ENCODE measurements around the gene RABGAP1L.
"Not testable (repeated sequence)": the region's sequence is repeated elsewhere in the genome, so short reads cannot be mapped to it uniquely, and the experiment has no call there.

The RABGAP1L gene

GRCh38 chr1:174393885-174394284 is 234.6 kb downstream of the RABGAP1L start:
- no peak for DNase-seq

DNA sequence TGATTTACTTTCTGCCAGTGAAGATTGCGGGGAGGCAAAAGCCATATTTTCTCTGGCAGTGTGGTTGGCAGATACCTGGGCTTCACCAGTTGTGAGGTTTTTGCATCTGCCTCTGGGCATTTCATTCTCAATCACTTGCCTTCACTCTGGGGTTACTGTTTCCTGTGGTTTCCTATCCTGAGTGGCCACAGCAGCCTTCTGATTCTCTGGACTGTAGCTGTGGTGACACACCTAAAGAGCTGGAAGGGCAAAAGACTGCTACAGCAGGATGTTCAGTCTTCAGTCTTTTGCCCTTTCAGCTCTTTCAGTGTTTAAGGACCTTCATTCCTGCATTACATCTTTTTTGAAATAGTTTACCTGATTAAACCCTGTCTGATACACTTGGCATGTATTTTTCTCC is 237.9 kb downstream of the RABGAP1L start:
- no peak for DNase-seq

- DNase-seq: no peak
Observed at GRCh38 chr1:174398246-174398645, 238.9 kb downstream of the RABGAP1L start.

- no peak for DNase-seq
Observed at GRCh38 chr1:174399211-174399610, 239.9 kb downstream of the RABGAP1L start.

DNA sequence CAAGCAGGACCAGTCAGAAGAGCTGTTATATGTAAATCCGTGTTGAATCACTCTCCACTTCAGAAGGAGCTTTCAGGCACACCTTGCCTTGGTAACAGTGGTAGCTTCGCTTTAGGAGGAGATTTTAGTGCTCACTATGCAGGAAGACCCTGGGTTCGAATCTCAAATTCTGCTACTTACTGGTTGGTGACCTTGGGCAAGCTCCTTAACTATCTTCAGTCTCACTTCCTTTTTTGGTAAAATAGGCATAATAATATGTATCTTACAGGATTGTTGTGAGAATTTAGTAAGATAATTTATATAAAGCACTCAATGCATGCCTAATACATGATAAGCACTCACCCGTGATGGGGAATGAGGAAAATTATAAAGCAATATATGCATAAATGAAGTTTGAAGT is 241.8 kb downstream of the RABGAP1L start:
- DNase-seq: no peak

DNA sequence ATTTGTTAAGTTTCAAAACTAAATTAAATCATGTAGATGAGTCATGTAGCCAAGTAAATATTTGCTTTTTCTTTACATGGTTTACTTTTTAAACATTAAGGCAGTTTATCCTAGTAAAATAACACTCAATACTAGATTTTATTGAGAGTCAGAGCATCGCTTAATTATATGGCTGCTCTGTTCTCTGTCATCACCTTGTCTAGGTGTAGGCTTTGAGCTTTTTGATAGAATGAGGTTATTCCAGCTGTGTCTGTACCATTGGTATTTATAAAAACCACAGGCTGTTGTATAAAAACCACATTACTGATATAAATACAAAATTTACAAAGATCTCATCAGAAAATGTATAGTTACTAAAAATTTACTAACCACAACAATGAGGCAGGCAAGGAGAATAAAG is 245.9 kb downstream of the RABGAP1L start:
- DNase-seq: no peak

DNA sequence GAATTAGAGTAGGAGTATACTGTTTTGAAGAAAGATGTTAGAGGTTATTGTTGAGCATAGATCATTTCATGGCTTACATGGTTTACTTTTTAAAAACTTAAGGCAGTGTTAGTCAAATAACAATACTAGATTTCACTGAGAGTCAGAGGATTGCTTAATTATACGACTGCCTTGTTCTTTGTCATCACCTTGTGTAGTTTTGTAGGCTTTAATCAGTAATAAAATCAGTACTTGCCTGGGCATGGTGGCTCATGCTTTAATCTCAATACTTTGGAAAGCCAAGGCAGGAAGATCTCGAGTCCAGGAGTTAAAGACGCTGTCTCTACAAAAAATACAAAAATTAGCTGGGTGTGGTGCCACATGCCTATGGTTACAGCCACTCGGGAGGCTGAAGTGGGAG is 247.1 kb downstream of the RABGAP1L start:
- DNase-seq: no peak

DNA sequence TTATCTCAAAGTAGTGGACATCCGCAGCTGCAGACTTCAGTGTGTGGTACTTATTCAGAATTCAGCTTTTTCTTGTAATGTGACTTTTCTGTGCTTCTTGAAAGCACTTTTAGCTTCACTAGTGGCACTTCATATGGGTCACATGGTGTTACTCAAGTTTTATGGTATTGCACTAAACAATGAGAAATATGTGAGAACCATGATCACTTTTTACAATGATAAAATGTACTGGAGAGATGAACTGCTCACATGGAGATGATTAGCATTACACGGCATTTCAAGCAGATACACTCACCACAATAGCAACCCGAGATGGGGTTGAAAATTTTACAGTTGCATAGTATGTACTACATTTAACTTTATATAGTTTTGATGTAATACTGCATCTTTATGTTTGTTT is 248.3 kb downstream of the RABGAP1L start:
- no peak for DNase-seq

GRCh38 chr1:174408146-174408545 is 248.8 kb downstream of the RABGAP1L start:
- DNase-seq: no peak

- not testable (repeated sequence) for DNase-seq
Observed at GRCh38 chr1:174409801-174410200, 250.5 kb downstream of the RABGAP1L start.

- no peak for DNase-seq
Observed at GRCh38 chr1:174413632-174414031, 254.3 kb downstream of the RABGAP1L start.

GRCh38 chr1:174414203-174414602 is 254.9 kb downstream of the RABGAP1L start:
- no peak for DNase-seq

DNA sequence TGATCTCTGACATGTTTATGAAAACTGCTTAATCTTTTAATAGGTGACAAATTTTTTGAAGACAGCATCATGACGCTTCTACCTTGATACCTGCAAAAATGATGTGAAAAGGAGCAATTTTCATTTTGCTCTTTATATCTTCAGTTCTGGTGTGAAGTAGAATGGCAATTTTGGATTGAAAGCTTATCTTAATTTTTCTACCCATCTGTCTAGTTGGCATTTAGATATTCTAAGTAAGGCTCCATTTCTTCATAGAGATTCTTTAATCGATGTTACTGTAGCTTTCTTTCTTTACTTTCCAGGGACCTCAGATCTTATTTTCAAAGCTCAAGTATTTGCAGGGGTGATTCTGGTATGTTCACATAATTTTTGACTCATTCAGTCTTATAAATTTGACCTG is 256.2 kb downstream of the RABGAP1L start:
- no peak for DNase-seq

GRCh38 chr1:174417921-174418320 is 258.6 kb downstream of the RABGAP1L start:
- no peak for DNase-seq

GRCh38 chr1:174425121-174425520 is 265.8 kb downstream of the RABGAP1L start:
- no peak for DNase-seq

DNA sequence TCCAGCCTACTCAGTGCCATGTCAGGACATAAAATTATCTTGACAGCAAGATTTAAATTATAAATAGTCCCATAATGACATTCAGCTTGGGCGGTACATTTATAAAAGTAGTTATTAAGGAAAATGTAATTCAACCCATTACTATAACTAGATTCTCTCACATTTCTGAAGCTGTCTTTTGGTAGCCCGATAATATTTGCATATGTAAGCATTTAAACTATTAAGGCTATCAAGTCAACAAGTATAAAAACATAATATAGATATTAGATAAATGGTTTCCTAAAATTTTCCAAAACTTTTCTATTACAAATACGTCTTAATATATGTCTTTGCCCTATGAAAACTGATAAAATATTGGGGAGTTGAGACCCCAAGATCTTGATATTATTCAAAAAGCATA is 266.8 kb downstream of the RABGAP1L start:
- no peak for DNase-seq

DNA sequence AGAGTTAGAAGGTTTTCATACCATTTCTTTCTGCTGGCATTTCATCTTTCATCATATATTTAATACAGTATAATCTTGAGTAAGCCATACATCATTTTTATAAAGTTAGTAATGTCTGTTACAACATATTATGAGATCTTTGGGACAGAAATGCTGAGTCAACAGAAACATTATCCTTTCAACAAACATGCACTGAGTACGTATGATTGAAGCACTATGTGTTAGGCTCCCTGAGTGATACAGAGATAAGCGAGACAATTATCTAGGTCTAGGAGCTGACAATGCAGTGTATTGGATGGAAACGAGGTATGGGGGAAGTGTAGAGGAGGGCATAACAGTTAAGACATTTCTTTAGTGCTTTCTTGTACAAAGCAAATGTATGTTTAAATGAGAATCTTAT is 268.7 kb downstream of the RABGAP1L start:
- DNase-seq: no peak

GRCh38 chr1:174428739-174429138 is 269.4 kb downstream of the RABGAP1L start:
- DNase-seq: no peak

- no peak for DNase-seq
Observed at GRCh38 chr1:174433451-174433850, 274.1 kb downstream of the RABGAP1L start.

- no peak for DNase-seq
Observed at GRCh38 chr1:174445351-174445750, 286.0 kb downstream of the RABGAP1L start.

DNA sequence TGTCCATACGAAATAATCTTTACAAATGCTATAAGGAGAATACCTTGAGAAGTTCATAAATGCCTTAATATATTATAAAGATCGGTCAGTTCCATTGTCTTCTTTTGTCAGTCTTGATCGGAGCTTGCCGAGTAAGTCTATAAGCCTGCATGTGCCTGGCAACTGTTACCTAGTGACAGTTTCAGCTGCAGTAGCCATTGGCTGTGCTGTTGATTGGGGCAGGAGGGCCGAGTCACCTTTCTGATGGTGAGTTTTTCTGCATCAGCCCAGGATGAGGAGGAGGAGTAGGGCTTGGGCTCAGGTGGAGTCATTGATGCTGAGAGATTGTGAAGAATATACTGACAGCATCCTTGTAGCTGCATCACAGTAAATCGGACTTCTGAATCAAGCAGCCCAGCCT is 286.5 kb downstream of the RABGAP1L start:
- no peak for DNase-seq

DNA sequence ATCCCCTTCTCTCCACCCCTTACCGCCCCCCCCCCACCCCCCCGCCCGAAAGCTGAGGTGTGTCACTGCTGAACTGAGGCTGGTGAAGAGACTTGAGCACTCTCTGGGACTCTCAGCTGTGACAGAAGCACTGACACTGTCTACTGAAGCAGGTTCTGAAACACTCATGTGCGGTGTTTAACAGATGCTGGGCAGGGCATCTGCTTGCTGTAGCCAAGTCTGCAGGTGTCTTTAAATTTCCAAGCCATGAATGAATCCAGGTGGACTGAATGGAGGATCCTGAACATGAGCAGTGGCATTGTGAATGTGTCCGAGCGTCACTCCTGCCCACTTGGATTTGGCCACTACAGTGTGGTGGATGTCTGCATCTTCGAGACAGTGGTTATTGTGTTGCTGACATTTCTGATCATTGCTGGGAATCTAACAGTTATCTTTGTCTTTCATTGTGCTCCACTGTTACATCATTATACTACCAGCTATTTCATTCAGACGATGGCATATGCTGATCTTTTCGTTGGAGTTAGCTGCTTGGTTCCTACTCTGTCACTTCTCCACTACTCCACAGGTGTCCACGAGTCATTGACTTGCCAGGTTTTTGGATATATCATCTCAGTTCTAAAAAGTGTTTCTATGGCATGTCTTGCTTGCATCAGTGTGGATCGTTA is 288.7 kb downstream of the RABGAP1L start, which contains the start of gene GPR52:
Gene GPR52 (plus strand): TSS at position 99 of the 665 bp plus-strand sequence. CDS start 148 bp downstream, at position 247.
- DNase-seq: no peak

DNA sequence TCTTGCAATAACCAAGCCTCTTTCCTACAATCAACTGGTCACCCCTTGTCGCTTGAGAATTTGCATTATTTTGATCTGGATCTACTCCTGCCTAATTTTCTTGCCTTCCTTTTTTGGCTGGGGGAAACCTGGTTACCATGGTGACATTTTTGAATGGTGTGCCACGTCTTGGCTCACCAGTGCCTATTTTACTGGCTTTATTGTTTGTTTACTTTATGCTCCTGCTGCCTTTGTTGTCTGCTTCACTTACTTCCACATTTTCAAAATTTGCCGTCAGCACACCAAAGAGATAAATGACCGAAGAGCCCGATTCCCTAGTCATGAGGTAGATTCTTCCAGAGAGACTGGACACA is 289.2 kb downstream of the RABGAP1L start:
- DNase-seq: no peak

- DNase-seq: no peak
Observed at GRCh38 chr1:174448974-174449373, 289.7 kb downstream of the RABGAP1L start.

GRCh38 chr1:174451408-174451807 is 292.1 kb downstream of the RABGAP1L start:
- DNase-seq: no peak

All from CD4-positive, alpha-beta T cell treated with Interleukin-1 beta for 1 hour (primary cell).